Central memory CD8-positive, alpha-beta T cell (primary cell): ENCODE data around the gene HDGFL1.

ENCODE experiments used
- ATAC-seq: fragments of 150-1000 bp; cut with Tn5 transposase; replicated peaks from 2 replicates; pipeline ENCODE4 v1.10.0; 2022; ENCODE audit warnings: mild to moderate bottlenecking, moderate FRiP score, moderate number of reproducible peaks; ENCODE audit not compliant: poor library complexity, severe bottlenecking; ENCODE audit errors: extremely low read depth
- DNase-seq, 2 donors: peaks; one replicate each; pipeline ENCODE4 v3.0.0; 2021; ENCODE audit warnings: low spot score in 2 of 2
- H3K27ac Mint-ChIP-seq: one replicate; pipeline ENCODE4 v1.8.0; 2022; ENCODE audit warnings: low read depth, mild to moderate bottlenecking, moderate library complexity, mixed read lengths
- H3K27me3 Mint-ChIP-seq: one replicate; pipeline ENCODE4 v1.8.0; 2022; ENCODE audit warnings: mixed read lengths
- H3K36me3 Mint-ChIP-seq: one replicate; pipeline ENCODE4 v1.8.0; 2022; ENCODE audit warnings: mild to moderate bottlenecking, moderate library complexity, mixed read lengths; ENCODE audit not compliant: insufficient read depth
- H3K4me1 Mint-ChIP-seq: one replicate; pipeline ENCODE4 v1.8.0; 2022; ENCODE audit warnings: mixed read lengths
- H3K4me3 Mint-ChIP-seq: one replicate; pipeline ENCODE4 v1.8.0; 2022; ENCODE audit warnings: mild to moderate bottlenecking, moderate library complexity, mixed read lengths
- H3K9me3 Mint-ChIP-seq: one replicate; pipeline ENCODE4 v1.8.0; 2022; ENCODE audit warnings: mixed read lengths

The HDGFL1 gene

DNA sequence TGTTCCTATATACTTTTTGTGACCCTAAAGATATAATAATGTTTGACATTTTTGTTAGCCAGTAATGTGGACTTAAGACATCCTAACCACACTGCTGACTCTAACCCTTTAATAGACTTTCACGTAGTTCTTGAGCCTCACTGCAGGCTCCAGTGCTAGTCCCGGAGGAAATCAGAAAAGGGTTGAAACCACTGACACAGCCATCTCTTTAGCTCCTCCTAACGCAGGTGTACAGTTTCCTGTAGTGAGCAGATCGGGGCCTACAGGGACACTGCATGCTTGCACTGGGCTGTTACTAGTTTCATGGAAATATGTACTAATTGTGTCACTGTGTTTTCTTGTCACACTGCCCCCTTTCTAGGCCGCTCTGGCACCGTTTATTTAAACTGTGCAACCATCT is 512 bp upstream of the HDGFL1 start:
- H3K27ac Mint-ChIP-seq = no peak overlapping the region
- ATAC-seq = no peak
- DNase-seq = no peak
- no peaks in the 10 kb centered on the region for H3K36me3 Mint-ChIP-seq
- no peaks in the 10 kb centered on the region for H3K27me3 Mint-ChIP-seq
- no peak overlapping the region for H3K4me3 Mint-ChIP-seq
- no peaks in the 10 kb centered on the region for H3K9me3 Mint-ChIP-seq
- H3K4me1 Mint-ChIP-seq = no peaks in the 10 kb centered on the region

GRCh38 chr6:22570185-22570551 is 802 bp downstream of the HDGFL1 start:
- Mint-ChIP-seq H3K4me3 (no peak overlapping the region), H3K27ac (no peak overlapping the region), H3K9me3 (no peaks in the 10 kb centered on the region), H3K36me3 (no peaks in the 10 kb centered on the region), H3K4me1 (no peaks in the 10 kb centered on the region), H3K27me3 (no peaks in the 10 kb centered on the region)
- DNase-seq (no peak), ATAC-seq (no peak)

- no peaks in the 10 kb centered on the region for H3K4me1 Mint-ChIP-seq
- no peaks in the 10 kb centered on the region for H3K36me3 Mint-ChIP-seq
- peaks cover 12% of the 10 kb centered on the region for H3K9me3 Mint-ChIP-seq
- no peak overlapping the region for H3K27ac Mint-ChIP-seq
- ATAC-seq (no peak), DNase-seq (no peak)
- H3K4me3 Mint-ChIP-seq = no peak overlapping the region
- no peaks in the 10 kb centered on the region for H3K27me3 Mint-ChIP-seq
Measured at GRCh38 chr6:22575190-22575589, 5.8 kb downstream of the HDGFL1 start.

DNA sequence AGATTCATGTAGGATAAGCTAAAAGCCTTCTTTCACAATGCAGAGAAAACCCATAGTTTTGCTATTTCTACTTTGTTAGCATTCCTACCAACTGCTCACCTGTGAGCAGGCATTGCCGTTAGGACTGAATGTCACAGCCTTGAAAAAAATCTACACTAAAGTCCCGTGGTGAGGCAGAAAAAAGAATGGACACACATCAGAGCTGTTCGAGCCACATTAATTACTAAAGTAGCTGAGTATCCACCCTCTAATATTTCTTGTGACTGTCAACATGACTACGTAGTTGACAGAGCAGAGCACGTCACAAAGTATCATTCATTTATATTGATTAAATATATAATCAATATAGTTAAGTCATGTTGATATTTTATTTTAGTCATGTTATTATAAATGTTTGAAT is 10.1 kb downstream of the HDGFL1 start:
- no peak overlapping the region for H3K27ac Mint-ChIP-seq
- H3K36me3 Mint-ChIP-seq = no peaks in the 10 kb centered on the region
- H3K9me3 Mint-ChIP-seq = peaks cover 12% of the 10 kb centered on the region
- no peak overlapping the region for H3K4me3 Mint-ChIP-seq
- no peaks in the 10 kb centered on the region for H3K27me3 Mint-ChIP-seq
- H3K4me1 Mint-ChIP-seq = no peaks in the 10 kb centered on the region
- no peak for ATAC-seq
- no peak for DNase-seq

- peaks cover 11% of the 10 kb centered on the region for H3K9me3 Mint-ChIP-seq
- no peak overlapping the region for H3K27ac Mint-ChIP-seq
- no peaks in the 10 kb centered on the region for H3K27me3 Mint-ChIP-seq
- no peak for DNase-seq
- no peaks in the 10 kb centered on the region for H3K36me3 Mint-ChIP-seq
- H3K4me3 Mint-ChIP-seq = no peak overlapping the region
- no peak for ATAC-seq
- H3K4me1 Mint-ChIP-seq = no peaks in the 10 kb centered on the region
Measured at GRCh38 chr6:22580337-22580736, 11.0 kb downstream of the HDGFL1 start.

GRCh38 chr6:22582417-22583205 is 13.2 kb downstream of the HDGFL1 start:
- Mint-ChIP-seq H3K27me3 (no peaks in the 10 kb centered on the region), H3K4me3 (no peak overlapping the region), H3K27ac (no peak overlapping the region), H3K9me3 (peaks cover 5% of the 10 kb centered on the region), H3K4me1 (no peaks in the 10 kb centered on the region), H3K36me3 (no peaks in the 10 kb centered on the region)
- DNase-seq (no peak), ATAC-seq (no peak)

- no peak for DNase-seq
- Mint-ChIP-seq H3K27ac (no peak overlapping the region), H3K27me3 (no peaks in the 10 kb centered on the region), H3K36me3 (no peaks in the 10 kb centered on the region), H3K4me3 (no peak overlapping the region), H3K9me3 (peaks cover 5% of the 10 kb centered on the region), H3K4me1 (no peaks in the 10 kb centered on the region)
- no peak for ATAC-seq
Measured at GRCh38 chr6:22583230-22583629, 13.9 kb downstream of the HDGFL1 start.

DNA sequence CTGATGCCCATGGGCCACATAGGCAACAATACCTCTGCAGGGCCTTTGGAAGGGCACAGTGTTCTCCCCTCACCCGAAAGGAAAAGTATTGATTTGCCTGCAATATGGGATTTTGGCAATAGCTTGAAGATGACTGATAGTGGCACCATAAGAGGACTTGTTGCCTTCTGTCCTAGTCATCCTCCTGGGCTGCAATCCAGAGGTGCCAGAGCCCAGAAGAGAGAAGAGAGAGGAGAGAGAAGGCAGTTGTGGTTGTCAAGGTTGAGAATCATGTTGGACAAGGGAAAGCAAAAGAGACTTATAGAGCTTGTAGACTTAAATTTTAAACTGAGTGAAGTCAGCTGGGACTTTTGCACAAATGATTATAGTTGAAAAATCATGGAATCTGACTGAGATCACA is 14.6 kb downstream of the HDGFL1 start:
- Mint-ChIP-seq H3K9me3 (peaks cover 5% of the 10 kb centered on the region), H3K4me1 (no peaks in the 10 kb centered on the region), H3K36me3 (no peaks in the 10 kb centered on the region), H3K4me3 (no peak overlapping the region), H3K27me3 (no peaks in the 10 kb centered on the region), H3K27ac (no peak overlapping the region)
- no peak for DNase-seq
- no peak for ATAC-seq

DNA sequence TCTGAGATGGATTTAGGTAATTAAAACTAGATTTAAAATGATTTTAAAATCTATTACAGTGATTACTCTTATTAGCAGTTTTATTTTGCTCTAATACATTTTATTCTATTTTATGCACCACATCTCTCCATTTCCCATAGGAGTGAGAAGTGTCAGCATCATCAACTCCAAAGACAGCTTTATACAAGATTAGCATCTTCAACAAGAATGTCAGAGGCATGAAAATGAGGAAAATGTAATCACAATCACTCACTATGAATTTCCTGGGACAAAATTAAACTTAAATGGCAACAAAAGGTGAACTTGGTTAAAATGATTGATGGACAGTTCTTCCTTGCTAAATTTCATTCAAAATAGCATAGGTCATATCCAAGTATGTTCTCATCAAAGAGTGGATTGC is 19.8 kb downstream of the HDGFL1 start:
- no peak for ATAC-seq
- Mint-ChIP-seq H3K36me3 (no peaks in the 10 kb centered on the region), H3K4me3 (no peak overlapping the region), H3K27ac (no peak overlapping the region), H3K4me1 (no peaks in the 10 kb centered on the region), H3K27me3 (no peaks in the 10 kb centered on the region), H3K9me3 (peaks cover 10% of the 10 kb centered on the region)
- no peak for DNase-seq

DNA sequence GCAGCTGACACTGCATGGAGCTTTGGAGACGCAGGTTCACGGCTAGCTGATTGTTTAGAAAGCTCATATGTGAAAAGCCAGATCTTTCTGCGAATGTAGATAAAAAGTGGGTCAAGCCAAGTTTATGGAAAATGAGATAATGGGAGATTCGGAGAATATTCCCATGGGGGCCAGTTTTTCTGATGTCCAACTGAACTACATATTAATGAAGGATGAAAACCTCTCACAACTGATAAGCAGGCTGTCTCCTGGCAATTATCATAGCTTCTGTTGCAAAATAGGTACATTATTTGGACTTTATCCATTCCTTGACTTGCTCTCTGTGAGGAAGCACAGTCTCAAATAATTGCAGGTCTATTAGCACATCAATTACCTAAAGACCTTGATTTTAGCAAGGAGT is 21.1 kb downstream of the HDGFL1 start:
- Mint-ChIP-seq H3K9me3 (peaks cover 16% of the 10 kb centered on the region), H3K27ac (no peak overlapping the region), H3K4me3 (no peak overlapping the region), H3K4me1 (no peaks in the 10 kb centered on the region), H3K36me3 (no peaks in the 10 kb centered on the region), H3K27me3 (no peaks in the 10 kb centered on the region)
- ATAC-seq (no peak), DNase-seq (no peak)

DNA sequence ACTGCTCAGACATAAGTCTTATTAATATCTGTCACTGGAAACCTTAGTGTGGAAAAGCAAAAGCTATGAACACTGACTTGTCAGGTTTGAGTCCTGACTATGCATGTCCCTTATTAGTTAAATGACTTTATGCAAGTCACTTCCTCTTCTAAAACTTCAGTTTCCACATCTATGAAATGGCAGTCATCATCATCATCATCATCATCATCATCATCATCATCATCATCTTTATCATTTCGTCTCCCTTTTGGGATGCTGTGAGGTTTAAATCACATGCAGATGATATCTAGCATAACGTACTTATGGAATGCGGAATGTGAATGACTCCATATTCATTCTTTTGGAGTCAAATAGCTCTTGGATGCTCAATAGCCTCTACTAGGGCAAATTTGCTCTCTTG is 24.5 kb downstream of the HDGFL1 start:
- Mint-ChIP-seq H3K27ac (no peak overlapping the region), H3K27me3 (no peaks in the 10 kb centered on the region), H3K36me3 (no peaks in the 10 kb centered on the region), H3K4me1 (no peaks in the 10 kb centered on the region), H3K4me3 (no peak overlapping the region), H3K9me3 (peaks cover 30% of the 10 kb centered on the region)
- ATAC-seq = no peak
- DNase-seq = no peak

DNA sequence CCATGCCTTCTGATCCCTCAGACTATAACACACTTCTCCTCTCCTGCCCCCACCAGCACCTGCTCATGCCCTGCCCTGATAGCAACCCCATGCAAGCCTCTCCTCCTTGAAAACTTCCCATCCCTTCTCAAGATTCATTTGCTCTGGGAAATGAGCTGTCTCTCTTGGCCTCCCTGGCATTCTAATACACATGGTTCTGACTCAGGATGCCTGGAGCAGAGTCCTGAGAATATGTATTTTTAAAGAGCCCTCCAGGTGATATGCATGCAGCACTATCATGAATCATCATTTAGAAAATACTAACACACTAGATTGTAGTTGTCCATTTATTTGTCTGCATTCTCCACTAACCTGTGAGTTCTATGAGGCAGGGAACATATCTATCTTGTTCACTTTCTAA is 26.6 kb downstream of the HDGFL1 start:
- DNase-seq (no peak), ATAC-seq (no peak)
- Mint-ChIP-seq H3K36me3 (no peaks in the 10 kb centered on the region), H3K4me1 (no peaks in the 10 kb centered on the region), H3K9me3 (peaks cover 30% of the 10 kb centered on the region), H3K27me3 (no peaks in the 10 kb centered on the region), H3K4me3 (no peak overlapping the region), H3K27ac (no peak overlapping the region)

DNA sequence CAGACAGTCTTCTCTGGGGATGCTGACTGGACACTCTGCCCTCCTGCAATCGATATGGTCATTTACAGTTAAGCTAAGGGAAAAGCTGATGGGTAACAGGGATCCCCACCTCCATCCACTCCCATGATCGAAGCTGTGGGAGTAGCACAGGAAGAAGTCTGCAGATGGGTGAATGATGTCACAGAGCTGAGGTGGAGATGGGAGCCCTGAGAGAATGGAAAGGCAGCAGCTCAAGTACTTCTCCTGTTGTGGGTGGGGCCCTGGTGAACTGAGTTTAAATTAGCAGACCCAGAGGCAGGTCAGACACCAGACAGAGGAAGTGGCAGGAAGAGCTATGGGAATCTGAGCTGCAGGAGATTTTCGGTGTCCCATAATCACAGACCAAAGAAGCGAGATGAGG is 29.0 kb downstream of the HDGFL1 start:
- H3K27ac Mint-ChIP-seq = no peak overlapping the region
- H3K36me3 Mint-ChIP-seq = no peaks in the 10 kb centered on the region
- peaks cover 36% of the 10 kb centered on the region for H3K9me3 Mint-ChIP-seq
- no peak for DNase-seq
- H3K4me1 Mint-ChIP-seq = no peaks in the 10 kb centered on the region
- no peak for ATAC-seq
- H3K27me3 Mint-ChIP-seq = no peaks in the 10 kb centered on the region
- H3K4me3 Mint-ChIP-seq = no peak overlapping the region
